GM12878 (cell line): ENCODE measurements around the gene SLFNL1. TPM values are rescaled to one million over a fixed set of nuclear protein-coding genes. Genes with fewer than 3 reads are reported as not detected.

Experiments used
- ATAC-seq: fragments of 200-7000 bp; cut with Tn5 transposase; 3 replicates; pipeline ENCODE4 v1.9.1; 2020; ENCODE audit warnings: mild to moderate bottlenecking, moderate library complexity
- BruUV-seq: library from RNA; stranded (reverse); fragments of 400-500 nt; replicated peaks from 2 replicates; lab custom pipeline; 2021; lab: Mats Ljungman, UMichigan
- CTCF ChIA-PET: fragments of 300-600 bp; sonication (Branson Sonifier 250); formaldehyde crosslinking; extraction: SDS; loops from one replicate; lab custom pipeline; 2021; ENCODE audit warnings: inconsistent platforms; lab: Yijun Ruan, JAX
- POLR2A ChIA-PET: fragments of 350-600 bp; formaldehyde crosslinking; extraction: SDS; loops from one replicate; lab custom pipeline; 2021; ENCODE audit warnings: inconsistent platforms; lab: Charles Lee
- RAD21 ChIA-PET: fragments of 300-600 bp; sonication (Branson Sonifier 250); formaldehyde crosslinking; loops from one replicate; lab custom pipeline; 2023; ENCODE audit warnings: antibody characterized with exemption; ENCODE audit not compliant: unreplicated experiment; lab: Charles Lee
- SMC1A ChIA-PET: fragments of 300-600 bp; sonication (Branson Sonifier 250); formaldehyde crosslinking; loops from one replicate; lab custom pipeline; 2023; ENCODE audit not compliant: unreplicated experiment, uncharacterized antibody; lab: Charles Lee
- DNase-seq: peaks from one replicate; pipeline ENCODE4 v3.0.0-alpha.2; 2011; ENCODE audit warnings: low read depth, low spot score
- FAIRE-seq: peaks from 3 replicates; lab custom pipeline; 2011; peaks lifted over from hg19 to GRCh38; lab: Jason Lieb, UNC
- H2AFZ ChIP-seq: 2 replicates; pipeline ENCODE4 v1.6.0; 2011; ENCODE audit warnings: low read depth, low read length, control low read depth; ENCODE audit not compliant: control insufficient read depth
- H3K27ac ChIP-seq: 2 replicates; pipeline ENCODE4 v1.5.1; 2011; ENCODE audit warnings: control low read depth; ENCODE audit not compliant: control insufficient read depth, insufficient read depth
- H3K27me3 ChIP-seq, 2 experiments: replicated peaks in 1 of 2; 2 replicates each; pipeline versions ENCODE4 v1.6.0 to v1.6.1; 2011; ENCODE audit warnings: low read length in 1 of 2; ENCODE audit not compliant: control insufficient read depth in 2 of 2, insufficient read depth in 2 of 2
- H3K36me3 ChIP-seq, 2 experiments: 2 replicates each; pipeline ENCODE4 v1.5.1; 2011; ENCODE audit warnings: low read length in 1 of 2; ENCODE audit not compliant: control insufficient read depth in 2 of 2, insufficient read depth in 2 of 2
- H3K4me1 ChIP-seq: 2 replicates; pipeline ENCODE4 v1.6.1; 2011; ENCODE audit warnings: mild to moderate bottlenecking, low read length, moderate library complexity, mixed read lengths; ENCODE audit not compliant: control insufficient read depth, insufficient read depth
- H3K4me2 ChIP-seq: 2 replicates; pipeline ENCODE4 v1.6.0; 2011; ENCODE audit warnings: control low read depth; ENCODE audit not compliant: control insufficient read depth, insufficient read depth
- H3K4me3 ChIP-seq: fragments of 200-600 bp; sonication (generic); 2 replicates; pipeline ENCODE4 v1.5.1; 2016
- H3K79me2 ChIP-seq: 2 replicates; pipeline ENCODE4 v1.6.0; 2011; ENCODE audit warnings: low read length; ENCODE audit not compliant: control insufficient read depth, insufficient read depth
- H3K9ac ChIP-seq: 2 replicates; pipeline ENCODE4 v1.8.0; 2011; ENCODE audit warnings: low read length, control low read depth, mixed read lengths; ENCODE audit not compliant: control insufficient read depth, insufficient read depth
- H3K9me3 ChIP-seq: replicated peaks from 3 replicates; pipeline ENCODE4 v1.5.1; 2011; ENCODE audit warnings: mild to moderate bottlenecking, low read length; ENCODE audit not compliant: control insufficient read depth, insufficient read depth
- H4K20me1 ChIP-seq: 2 replicates; pipeline ENCODE4 v1.6.0; 2011; ENCODE audit not compliant: control insufficient read depth, insufficient read depth
- EGR1 ChIP-seq, 2 experiments: IDR thresholded peaks; 1 replicate in 1 of 2; 2 replicates in 1 of 2; pipeline ENCODE4 v1.6.1; 2011 to 2012; ENCODE audit warnings: low read depth in 2 of 2, low read length in 2 of 2, borderline replicate concordance in 1 of 2, mild to moderate bottlenecking in 1 of 2, moderate library complexity in 1 of 2
- JUNB ChIP-seq: IDR thresholded peaks from 2 replicates; pipeline ENCODE4 v1.6.1; 2016; ENCODE audit warnings: antibody characterized with exemption, mild to moderate bottlenecking
- MEF2B ChIP-seq: fragments of 450-650 bp; IDR thresholded peaks from 2 replicates; pipeline ENCODE4 v1.6.1; 2018; ENCODE audit warnings: mild to moderate bottlenecking, moderate library complexity; ENCODE audit not compliant: partially characterized antibody, poor library complexity, severe bottlenecking
- PML ChIP-seq: IDR thresholded peaks from 2 replicates; pipeline ENCODE4 v1.6.1; 2012; ENCODE audit warnings: low read length, inconsistent platforms
- POLR2AphosphoS5 ChIP-seq: IDR thresholded peaks from 2 replicates; pipeline ENCODE4 v1.6.1; 2011; ENCODE audit warnings: mild to moderate bottlenecking, low read length, inconsistent platforms
- RAD51 ChIP-seq: fragments of 450-650 bp; IDR thresholded peaks from 2 replicates; pipeline ENCODE4 v1.6.1; 2016; ENCODE audit warnings: moderate library complexity, mild to moderate bottlenecking, inconsistent platforms
- SIN3A ChIP-seq: IDR thresholded peaks from 2 replicates; pipeline ENCODE4 v1.6.1; 2012; ENCODE audit warnings: low read depth, low read length, improper control_type of control experiment
- SIX5 ChIP-seq: IDR thresholded peaks from 2 replicates; pipeline ENCODE4 v1.6.1; 2011; ENCODE audit warnings: mild to moderate bottlenecking, low read depth, low read length, moderate library complexity; ENCODE audit not compliant: severe bottlenecking
- WGBS: methylation state at CpG from one replicate; pipeline ENCODE4 v1.1.6; 2016; ENCODE audit warnings: low lambda C conversion rate; ENCODE audit not compliant: insufficient replicate concordance, insufficient coverage; ENCODE audit errors: missing lambda C conversion rate; 5-methylcytosine and 5-hydroxymethylcytosine counted together
- in situ Hi-C: fragments of 300-500 bp; cut with MboI; formaldehyde crosslinking; loops from 9 replicates; pipeline ENCODE4 v1.14.3; 2018; ENCODE audit warnings: mixed read lengths
- intact Hi-C: fragments of 100-400 bp; cut with micrococcal nuclease; formaldehyde crosslinking; loops from one replicate; pipeline ENCODE4 v1.14.2; 2022; ENCODE audit not compliant: unreplicated experiment
- polyA plus RNA-seq, 11 experiments: library from polyadenylated mRNA; depleted of rRNA in 4 of 11; unstranded in 6 of 11; stranded (reverse) in 5 of 11; fragments of >200 nt; fragmentation: Nextera tagmentation in 4 of 11; fragmentation: Illumina TruSeq in 1 of 11; extraction: Ambion mirVana in 4 of 11; extraction: Trizol in 1 of 11; gene quantifications; 1 replicate in 1 of 11; 2 replicates in 10 of 11; pipeline versions ENCODE4 v1.2.1 to v1.2.3, GENCODE V29; 2011 to 2016; ENCODE audit warnings: inconsistent platforms in 2 of 11, missing spikeins in 2 of 11, low read depth in 1 of 11
- total RNA-seq, 4 experiments: library from RNA; depleted of rRNA in 3 of 4; stranded (reverse); fragments of >200 nt in 3 of 4; fragmentation: Illumina TruSeq in 1 of 4; extraction: Trizol in 1 of 4; gene quantifications; 2 replicates each; pipeline versions ENCODE4 v1.2.1 to v1.2.3, GENCODE V29; 2013 to 2021
- TF ChIP-seq, protein P1 (sequence below): fragments of 450-650 bp; IDR thresholded peaks from 2 replicates; pipeline ENCODE4 v1.6.1; 2017; ENCODE audit warnings: mild to moderate bottlenecking, moderate library complexity
- TF ChIP-seq, protein P2 (sequence below): fragments of 450-650 bp; formaldehyde crosslinking; IDR thresholded peaks from 2 replicates; pipeline ENCODE4 v1.4.0; 2022; ENCODE audit warnings: mild to moderate bottlenecking, moderate library complexity
- TF ChIP-seq, protein P3 (sequence below): IDR thresholded peaks from 2 replicates; pipeline ENCODE4 v1.6.1; 2011; ENCODE audit warnings: low read depth, low read length, improper control_type of control experiment, borderline replicate concordance
- TF ChIP-seq, protein P4 (sequence below): fragments of 450-650 bp; IDR thresholded peaks from 2 replicates; pipeline ENCODE4 v1.6.1; 2014; ENCODE audit warnings: mild to moderate bottlenecking

Gene SLFNL1
- total and polyA plus RNA-seq, 10 of the 15 experiments (the other 5 are each of a cell fraction or from before 2014, with no cell fraction given), result 0.05 to 0.98 (median 0.16) TPM; not detected in 2

DNA sequence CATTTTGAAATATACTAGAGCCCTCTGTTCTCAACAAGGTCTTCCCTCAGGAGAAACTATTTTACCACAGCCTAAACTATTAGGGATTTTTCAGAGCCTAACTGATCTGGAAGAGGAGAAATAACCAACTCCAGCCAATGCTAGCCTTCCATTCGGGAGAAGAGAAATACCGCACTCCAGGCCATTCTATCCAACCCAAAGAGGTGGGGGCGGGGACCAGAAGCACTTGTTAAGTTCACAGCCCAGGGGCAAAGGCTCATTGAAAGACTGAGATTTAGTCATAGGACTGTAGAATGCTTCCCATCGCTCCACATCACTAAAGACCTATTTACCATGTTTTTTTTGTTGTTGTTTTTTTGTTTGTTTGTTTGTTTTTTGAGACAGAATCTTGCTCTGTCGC is 35.4 kb upstream of the SLFNL1 start:
- SMC1A ChIA-PET, result no interaction called here
- intact Hi-C loops, result no loop called here
- H4K20me1 ChIP-seq, result no peaks in the 10 kb centered on the region
- H3K36me3 ChIP-seq, result peaks cover 1 to 9% of the 10 kb centered on the region in 2 experiments; a peak in 3 of 4 replicates
- TF ChIP-seq, protein P1, sequence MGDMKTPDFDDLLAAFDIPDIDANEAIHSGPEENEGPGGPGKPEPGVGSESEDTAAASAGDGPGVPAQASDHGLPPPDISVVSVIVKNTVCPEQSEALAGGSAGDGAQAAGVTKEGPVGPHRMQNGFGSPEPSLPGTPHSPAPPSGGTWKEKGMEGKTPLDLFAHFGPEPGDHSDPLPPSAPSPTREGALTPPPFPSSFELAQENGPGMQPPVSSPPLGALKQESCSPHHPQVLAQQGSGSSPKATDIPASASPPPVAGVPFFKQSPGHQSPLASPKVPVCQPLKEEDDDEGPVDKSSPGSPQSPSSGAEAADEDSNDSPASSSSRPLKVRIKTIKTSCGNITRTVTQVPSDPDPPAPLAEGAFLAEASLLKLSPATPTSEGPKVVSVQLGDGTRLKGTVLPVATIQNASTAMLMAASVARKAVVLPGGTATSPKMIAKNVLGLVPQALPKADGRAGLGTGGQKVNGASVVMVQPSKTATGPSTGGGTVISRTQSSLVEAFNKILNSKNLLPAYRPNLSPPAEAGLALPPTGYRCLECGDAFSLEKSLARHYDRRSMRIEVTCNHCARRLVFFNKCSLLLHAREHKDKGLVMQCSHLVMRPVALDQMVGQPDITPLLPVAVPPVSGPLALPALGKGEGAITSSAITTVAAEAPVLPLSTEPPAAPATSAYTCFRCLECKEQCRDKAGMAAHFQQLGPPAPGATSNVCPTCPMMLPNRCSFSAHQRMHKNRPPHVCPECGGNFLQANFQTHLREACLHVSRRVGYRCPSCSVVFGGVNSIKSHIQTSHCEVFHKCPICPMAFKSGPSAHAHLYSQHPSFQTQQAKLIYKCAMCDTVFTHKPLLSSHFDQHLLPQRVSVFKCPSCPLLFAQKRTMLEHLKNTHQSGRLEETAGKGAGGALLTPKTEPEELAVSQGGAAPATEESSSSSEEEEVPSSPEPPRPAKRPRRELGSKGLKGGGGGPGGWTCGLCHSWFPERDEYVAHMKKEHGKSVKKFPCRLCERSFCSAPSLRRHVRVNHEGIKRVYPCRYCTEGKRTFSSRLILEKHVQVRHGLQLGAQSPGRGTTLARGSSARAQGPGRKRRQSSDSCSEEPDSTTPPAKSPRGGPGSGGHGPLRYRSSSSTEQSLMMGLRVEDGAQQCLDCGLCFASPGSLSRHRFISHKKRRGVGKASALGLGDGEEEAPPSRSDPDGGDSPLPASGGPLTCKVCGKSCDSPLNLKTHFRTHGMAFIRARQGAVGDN, result no peak
- TF ChIP-seq, protein P2, sequence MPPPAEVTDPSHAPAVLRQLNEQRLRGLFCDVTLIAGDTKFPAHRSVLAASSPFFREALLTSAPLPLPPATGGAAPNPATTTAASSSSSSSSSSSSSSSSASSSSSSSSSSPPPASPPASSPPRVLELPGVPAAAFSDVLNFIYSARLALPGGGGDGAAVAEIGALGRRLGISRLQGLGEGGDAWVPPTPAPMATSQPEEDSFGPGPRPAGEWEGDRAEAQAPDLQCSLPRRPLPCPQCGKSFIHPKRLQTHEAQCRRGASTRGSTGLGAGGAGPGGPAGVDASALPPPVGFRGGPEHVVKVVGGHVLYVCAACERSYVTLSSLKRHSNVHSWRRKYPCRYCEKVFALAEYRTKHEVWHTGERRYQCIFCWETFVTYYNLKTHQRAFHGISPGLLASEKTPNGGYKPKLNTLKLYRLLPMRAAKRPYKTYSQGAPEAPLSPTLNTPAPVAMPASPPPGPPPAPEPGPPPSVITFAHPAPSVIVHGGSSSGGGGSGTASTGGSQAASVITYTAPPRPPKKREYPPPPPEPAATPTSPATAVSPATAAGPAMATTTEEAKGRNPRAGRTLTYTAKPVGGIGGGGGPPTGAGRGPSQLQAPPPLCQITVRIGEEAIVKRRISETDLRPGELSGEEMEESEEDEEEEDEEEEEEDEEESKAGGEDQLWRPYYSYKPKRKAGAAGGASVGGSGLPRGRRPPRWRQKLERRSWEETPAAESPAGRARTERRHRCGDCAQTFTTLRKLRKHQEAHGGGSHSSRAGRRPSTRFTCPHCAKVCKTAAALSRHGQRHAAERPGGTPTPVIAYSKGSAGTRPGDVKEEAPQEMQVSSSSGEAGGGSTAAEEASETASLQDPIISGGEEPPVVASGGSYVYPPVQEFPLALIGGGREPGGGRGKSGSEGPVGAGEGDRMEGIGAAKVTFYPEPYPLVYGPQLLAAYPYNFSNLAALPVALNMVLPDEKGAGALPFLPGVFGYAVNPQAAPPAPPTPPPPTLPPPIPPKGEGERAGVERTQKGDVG, result no peak
- TF ChIP-seq MEF2B (no peak), EGR1 (IDR thresholded peaks at IDR 0.05; ENCODE audit: borderline replicate concordance in 1 of 2, low read depth in 2 of 2, low read length in 2 of 2) (no peak), POLR2AphosphoS5 (no peak), RAD51 (no peak), SIX5 (no peak), PML (no peak), SIN3A (no peak), JUNB (no peak)
- TF ChIP-seq, protein P3, sequence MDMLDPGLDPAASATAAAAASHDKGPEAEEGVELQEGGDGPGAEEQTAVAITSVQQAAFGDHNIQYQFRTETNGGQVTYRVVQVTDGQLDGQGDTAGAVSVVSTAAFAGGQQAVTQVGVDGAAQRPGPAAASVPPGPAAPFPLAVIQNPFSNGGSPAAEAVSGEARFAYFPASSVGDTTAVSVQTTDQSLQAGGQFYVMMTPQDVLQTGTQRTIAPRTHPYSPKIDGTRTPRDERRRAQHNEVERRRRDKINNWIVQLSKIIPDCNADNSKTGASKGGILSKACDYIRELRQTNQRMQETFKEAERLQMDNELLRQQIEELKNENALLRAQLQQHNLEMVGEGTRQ, result no peak
- TF ChIP-seq, protein P4, sequence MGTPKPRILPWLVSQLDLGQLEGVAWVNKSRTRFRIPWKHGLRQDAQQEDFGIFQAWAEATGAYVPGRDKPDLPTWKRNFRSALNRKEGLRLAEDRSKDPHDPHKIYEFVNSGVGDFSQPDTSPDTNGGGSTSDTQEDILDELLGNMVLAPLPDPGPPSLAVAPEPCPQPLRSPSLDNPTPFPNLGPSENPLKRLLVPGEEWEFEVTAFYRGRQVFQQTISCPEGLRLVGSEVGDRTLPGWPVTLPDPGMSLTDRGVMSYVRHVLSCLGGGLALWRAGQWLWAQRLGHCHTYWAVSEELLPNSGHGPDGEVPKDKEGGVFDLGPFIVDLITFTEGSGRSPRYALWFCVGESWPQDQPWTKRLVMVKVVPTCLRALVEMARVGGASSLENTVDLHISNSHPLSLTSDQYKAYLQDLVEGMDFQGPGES, result no peak
- FAIRE-seq (no peak), DNase-seq (no peak), ATAC-seq (no peak)
- no peak overlapping the region for H2AFZ ChIP-seq
- CTCF ChIA-PET, result no interaction called here
- no peak overlapping the region for H3K4me2 ChIP-seq
- no peaks in the 10 kb centered on the region for H3K27me3 ChIP-seq
- RAD21 ChIA-PET, result no interaction called here
- H3K9ac ChIP-seq, result no peak overlapping the region
- H3K9me3 ChIP-seq, result no peaks in the 10 kb centered on the region; the same call in 2 of the 3 replicates
- no TSS peak for BruUV-seq
- POLR2A ChIA-PET, result interaction anchor here (0.6 kb wide), 1 partner anchor 65 kb away, joined by 3 read pairs; no protein-coding TSS in a partner anchor
- H3K4me1 ChIP-seq, result peaks cover 4% of the 10 kb centered on the region; the same call in 1 of the 2 replicates
- no peak overlapping the region for H3K4me3 ChIP-seq
- H3K79me2 ChIP-seq, result no peaks in the 10 kb centered on the region
- in situ Hi-C loops, result no loop called here
- H3K27ac ChIP-seq, result no peak overlapping the region
- 97% methylated on average over 5 of the region's 5 CpGs for WGBS
